22Rv1 (cell line): ENCODE measurements around the gene SPAG8.

Experiments
- H3K27ac ChIP-seq: fragments of 450-650 bp; 2 replicates; pipeline ENCODE4 v1.5.1; 2017
- CTCF ChIP-seq: fragments of 450-650 bp; IDR thresholded peaks from 2 replicates; pipeline ENCODE4 v1.5.1; 2017; ENCODE audit warnings: mild to moderate bottlenecking
- ZFX ChIP-seq: fragments of 450-650 bp; IDR thresholded peaks from 2 replicates; pipeline ENCODE4 v1.6.1; 2017; ENCODE audit warnings: antibody characterized with exemption, borderline replicate concordance

The SPAG8 gene

GRCh38 chr9:35814841-35815543, 2.9 kb upstream of the SPAG8 start, which contains the start of gene HINT2:
Gene HINT2 (minus strand): TSS chr9:35815042. CDS start chr9:35814979, 63 bp downstream.
- TF ChIP-seq ZFX (no peak), CTCF (no peak)
- peak within 1 kb of the TSS; percentile 100 for H3K27ac ChIP-seq

GRCh38 chr9:35814106-35814840, 2.2 kb upstream of the SPAG8 start:
- TF ChIP-seq CTCF (peak; percentile 32), ZFX (no peak)
- H3K27ac ChIP-seq, result peak overlapping the region; percentile 100

GRCh38 chr9:35813434-35814105, 1.5 kb upstream of the SPAG8 start:
- TF ChIP-seq ZFX, result no peak
- TF ChIP-seq CTCF, result no peak

GRCh38 chr9:35811381-35812024, 559 bp downstream of the SPAG8 start:
- TF ChIP-seq CTCF (no peak), ZFX (no peak)
- H3K27ac ChIP-seq, result peak overlapping the region; percentile 51

More at GRCh38 chr9:35813434-35814105, 1.5 kb upstream of the SPAG8 start:
- peak overlapping the region; percentile 100 for H3K27ac ChIP-seq

- TF ChIP-seq CTCF (no peak), ZFX (no peak)
- H3K27ac ChIP-seq, result no peak overlapping the region
These were observed 1.9 kb downstream of the SPAG8 start for GRCh38 chr9:35810122-35810521.

GRCh38 chr9:35808433-35808832, 3.6 kb downstream of the SPAG8 start:
- no peak overlapping the region for H3K27ac ChIP-seq
- TF ChIP-seq CTCF (no peak), ZFX (no peak)
